WERI-Rb-1 (cell line): ENCODE results near the gene LRFN3.
A peak's percentile ranks its signal among the peaks of the same experiment; 100 is the strongest.
"Not testable (repeated sequence)": the region's sequence is repeated elsewhere in the genome, so short reads cannot be mapped to it uniquely, and the experiment has no call there.

Experiments used
- DNase-seq: peaks from one replicate; pipeline ENCODE4 v3.0.0-alpha.2; 2020
- H3K27ac ChIP-seq: fragments of 250-450 bp; sonication (Bioruptor Pico); 2 replicates; pipeline ENCODE4 v1.5.1; 2020; ENCODE audit warnings: mild to moderate bottlenecking, moderate library complexity
- H3K27me3 ChIP-seq: fragments of 250-450 bp; sonication (Bioruptor Pico); 2 replicates; pipeline ENCODE4 v1.5.1; 2021; ENCODE audit warnings: mild to moderate bottlenecking, low read depth, moderate library complexity; ENCODE audit not compliant: insufficient read depth, severe bottlenecking
- H3K36me3 ChIP-seq: fragments of 250-450 bp; sonication (Bioruptor Pico); 2 replicates; pipeline ENCODE4 v1.5.1; 2020; ENCODE audit warnings: mild to moderate bottlenecking, moderate library complexity
- H3K4me3 ChIP-seq: 2 replicates; pipeline ENCODE4 v1.5.1; 2011; ENCODE audit warnings: low read depth, mild to moderate bottlenecking, control low read depth, low read length
- H3K9me3 ChIP-seq: fragments of 250-450 bp; sonication (Bioruptor Pico); 2 replicates; pipeline ENCODE4 v1.5.1; 2021; ENCODE audit warnings: mild to moderate bottlenecking, moderate library complexity; ENCODE audit not compliant: severe bottlenecking
- TF ChIP-seq, protein P1 (sequence below): IDR thresholded peaks from 2 replicates; pipeline ENCODE4 v1.5.1; 2011; ENCODE audit warnings: low read depth, mild to moderate bottlenecking, control low read depth, inconsistent platforms, low read length

LRFN3 gene, protein sequence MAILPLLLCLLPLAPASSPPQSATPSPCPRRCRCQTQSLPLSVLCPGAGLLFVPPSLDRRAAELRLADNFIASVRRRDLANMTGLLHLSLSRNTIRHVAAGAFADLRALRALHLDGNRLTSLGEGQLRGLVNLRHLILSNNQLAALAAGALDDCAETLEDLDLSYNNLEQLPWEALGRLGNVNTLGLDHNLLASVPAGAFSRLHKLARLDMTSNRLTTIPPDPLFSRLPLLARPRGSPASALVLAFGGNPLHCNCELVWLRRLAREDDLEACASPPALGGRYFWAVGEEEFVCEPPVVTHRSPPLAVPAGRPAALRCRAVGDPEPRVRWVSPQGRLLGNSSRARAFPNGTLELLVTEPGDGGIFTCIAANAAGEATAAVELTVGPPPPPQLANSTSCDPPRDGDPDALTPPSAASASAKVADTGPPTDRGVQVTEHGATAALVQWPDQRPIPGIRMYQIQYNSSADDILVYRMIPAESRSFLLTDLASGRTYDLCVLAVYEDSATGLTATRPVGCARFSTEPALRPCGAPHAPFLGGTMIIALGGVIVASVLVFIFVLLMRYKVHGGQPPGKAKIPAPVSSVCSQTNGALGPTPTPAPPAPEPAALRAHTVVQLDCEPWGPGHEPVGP

DNA sequence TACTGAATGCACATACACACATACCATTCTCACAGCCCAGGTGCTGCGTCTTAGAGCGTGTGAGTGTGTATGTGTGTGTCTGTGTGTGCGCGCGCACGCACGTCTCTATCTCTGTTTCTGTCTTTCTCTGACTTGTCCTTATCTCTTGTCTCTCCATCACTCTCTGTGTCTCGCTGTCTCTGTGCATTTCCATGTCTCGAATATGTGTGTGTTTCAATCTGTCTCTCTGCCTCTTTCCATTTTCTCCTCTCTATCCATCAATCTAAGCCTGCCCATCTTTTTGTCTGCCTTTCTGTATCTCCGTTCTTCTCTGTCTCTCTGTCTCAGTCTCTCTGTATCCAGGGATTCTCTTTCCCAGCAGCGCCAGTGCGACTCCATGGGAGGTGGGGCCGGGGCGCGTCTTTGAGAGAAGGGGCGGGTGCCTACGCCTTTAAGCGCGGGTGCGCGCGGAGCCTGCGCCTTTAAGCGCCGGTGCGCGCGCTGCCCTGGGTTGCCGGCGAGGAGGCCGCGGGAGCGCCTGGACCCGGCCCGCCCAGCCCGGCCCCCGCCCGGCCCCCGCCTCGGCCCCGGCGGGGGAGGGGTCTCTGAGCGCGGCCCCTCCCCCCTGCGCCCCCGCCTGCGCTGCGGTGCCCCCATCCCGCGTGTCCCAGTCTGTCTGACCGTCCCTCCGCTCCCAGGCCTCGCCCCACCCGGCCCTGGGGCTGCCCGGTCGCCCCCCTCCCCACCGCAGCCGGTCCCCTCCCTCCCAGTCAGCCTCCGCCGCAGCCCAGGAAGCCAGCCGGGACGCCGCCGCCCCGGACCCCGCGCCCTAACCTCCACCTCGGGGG lies at the start of gene LRFN3:
TSS of gene LRFN3 (plus strand) at position 464 of the 827 bp plus-strand sequence. CDS start 3,052 bp downstream, outside the sequence.
- TF ChIP-seq, protein P1, sequence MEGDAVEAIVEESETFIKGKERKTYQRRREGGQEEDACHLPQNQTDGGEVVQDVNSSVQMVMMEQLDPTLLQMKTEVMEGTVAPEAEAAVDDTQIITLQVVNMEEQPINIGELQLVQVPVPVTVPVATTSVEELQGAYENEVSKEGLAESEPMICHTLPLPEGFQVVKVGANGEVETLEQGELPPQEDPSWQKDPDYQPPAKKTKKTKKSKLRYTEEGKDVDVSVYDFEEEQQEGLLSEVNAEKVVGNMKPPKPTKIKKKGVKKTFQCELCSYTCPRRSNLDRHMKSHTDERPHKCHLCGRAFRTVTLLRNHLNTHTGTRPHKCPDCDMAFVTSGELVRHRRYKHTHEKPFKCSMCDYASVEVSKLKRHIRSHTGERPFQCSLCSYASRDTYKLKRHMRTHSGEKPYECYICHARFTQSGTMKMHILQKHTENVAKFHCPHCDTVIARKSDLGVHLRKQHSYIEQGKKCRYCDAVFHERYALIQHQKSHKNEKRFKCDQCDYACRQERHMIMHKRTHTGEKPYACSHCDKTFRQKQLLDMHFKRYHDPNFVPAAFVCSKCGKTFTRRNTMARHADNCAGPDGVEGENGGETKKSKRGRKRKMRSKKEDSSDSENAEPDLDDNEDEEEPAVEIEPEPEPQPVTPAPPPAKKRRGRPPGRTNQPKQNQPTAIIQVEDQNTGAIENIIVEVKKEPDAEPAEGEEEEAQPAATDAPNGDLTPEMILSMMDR = no peak
- Histone ChIP-seq H3K9me3 (no peaks in the 10 kb centered on the region), H3K27me3 (no peaks in the 10 kb centered on the region), H3K27ac (peak within 1 kb of the TSS; percentile 72), H3K36me3 (peaks cover 25% of the 10 kb centered on the region), H3K4me3 (peak within 1 kb of the TSS; percentile 53)
- peak; percentile 89 for DNase-seq

DNA sequence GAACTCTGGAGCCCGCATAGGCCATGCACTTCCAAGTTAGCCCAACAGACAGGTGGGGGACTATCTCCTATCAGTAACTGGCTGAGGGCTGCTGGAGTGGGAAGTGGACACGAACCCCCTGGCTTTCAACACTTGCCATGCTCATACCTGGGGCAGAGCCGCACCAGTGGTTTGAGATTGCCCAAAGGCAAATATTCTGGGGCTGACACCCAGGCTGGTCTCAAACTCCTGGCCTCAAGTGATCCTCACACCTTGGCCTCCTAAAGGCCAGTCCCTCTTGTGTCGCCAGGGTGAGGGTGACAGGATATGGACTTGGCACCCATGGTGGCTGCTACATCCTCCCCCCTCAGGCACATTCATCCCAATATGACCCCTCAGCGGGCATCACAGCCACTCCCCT lies 49.0 kb upstream of the LRFN3 start:
- Histone ChIP-seq H3K36me3 (peaks cover 44% of the 10 kb centered on the region), H3K27ac (no peak overlapping the region), H3K9me3 (no peaks in the 10 kb centered on the region), H3K4me3 (no peak overlapping the region), H3K27me3 (no peaks in the 10 kb centered on the region)
- no peak for DNase-seq
- TF ChIP-seq, protein P1 = no peak

DNA sequence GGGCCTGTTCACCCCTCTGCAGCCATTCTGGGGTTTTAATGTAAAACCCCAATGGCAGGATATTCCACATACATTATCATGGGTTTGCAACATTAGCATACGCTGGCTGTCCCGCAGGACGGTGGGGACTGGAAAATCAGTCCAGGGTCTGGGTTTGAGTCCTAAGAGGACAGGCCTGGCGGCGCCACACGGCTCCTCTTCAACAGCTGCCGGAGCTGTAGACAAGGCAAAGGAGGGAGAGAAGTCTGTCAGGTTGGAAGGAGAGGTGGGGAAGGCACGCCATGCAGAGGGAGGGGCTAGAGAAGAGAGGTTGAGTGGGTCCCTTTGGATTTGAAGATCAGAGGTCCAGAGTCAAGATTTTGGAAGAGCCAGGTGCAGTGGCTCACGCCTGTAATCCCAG lies 47.8 kb upstream of the LRFN3 start:
- no peaks in the 10 kb centered on the region for H3K27me3 ChIP-seq
- H3K36me3 ChIP-seq = peaks cover 52% of the 10 kb centered on the region
- no peak for DNase-seq
- no peaks in the 10 kb centered on the region for H3K9me3 ChIP-seq
- H3K27ac ChIP-seq = no peak overlapping the region
- TF ChIP-seq, protein P1 = no peak
- H3K4me3 ChIP-seq = no peak overlapping the region

DNA sequence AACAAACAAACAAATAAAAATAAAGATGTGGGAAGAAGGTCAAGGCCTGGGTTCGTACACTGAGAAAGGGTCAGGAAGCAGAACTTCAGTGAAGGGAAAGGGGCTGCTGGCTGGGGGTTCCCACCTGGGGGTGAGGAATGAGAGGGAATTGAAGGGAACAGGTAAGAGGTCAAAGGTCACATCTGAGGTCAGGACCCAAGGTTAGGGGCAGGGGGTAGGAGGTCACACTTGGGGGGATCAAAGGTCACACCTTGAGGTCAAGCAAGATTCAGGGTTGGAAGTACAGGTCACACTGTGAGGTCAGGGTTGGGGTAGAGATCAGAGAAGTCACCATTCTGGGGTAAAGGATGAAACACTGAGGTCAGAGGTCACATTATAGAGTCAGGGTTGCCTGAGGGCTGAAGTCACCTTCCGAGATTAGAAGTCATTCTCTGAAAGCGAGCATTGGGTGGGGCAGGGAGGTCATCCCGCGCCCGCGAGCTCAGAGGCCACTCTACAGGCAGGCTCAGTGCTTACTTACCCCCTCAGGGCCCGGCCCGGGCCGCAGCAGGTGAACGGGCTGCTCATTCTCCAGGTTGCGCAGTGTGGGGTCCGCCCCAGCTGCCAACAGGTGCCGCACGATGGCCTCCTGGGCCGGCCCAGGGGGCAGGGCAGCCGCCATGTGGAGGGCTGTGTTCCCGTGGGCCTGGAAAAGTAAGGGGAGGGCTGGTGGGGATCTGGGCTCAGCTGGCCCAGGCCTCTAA lies 46.6 kb upstream of the LRFN3 start:
- Histone ChIP-seq H3K27me3 (no peaks in the 10 kb centered on the region), H3K9me3 (no peaks in the 10 kb centered on the region), H3K27ac (no peak overlapping the region), H3K4me3 (no peak overlapping the region), H3K36me3 (peaks cover 61% of the 10 kb centered on the region)
- DNase-seq = no peak
- TF ChIP-seq, protein P1 = no peak

DNA sequence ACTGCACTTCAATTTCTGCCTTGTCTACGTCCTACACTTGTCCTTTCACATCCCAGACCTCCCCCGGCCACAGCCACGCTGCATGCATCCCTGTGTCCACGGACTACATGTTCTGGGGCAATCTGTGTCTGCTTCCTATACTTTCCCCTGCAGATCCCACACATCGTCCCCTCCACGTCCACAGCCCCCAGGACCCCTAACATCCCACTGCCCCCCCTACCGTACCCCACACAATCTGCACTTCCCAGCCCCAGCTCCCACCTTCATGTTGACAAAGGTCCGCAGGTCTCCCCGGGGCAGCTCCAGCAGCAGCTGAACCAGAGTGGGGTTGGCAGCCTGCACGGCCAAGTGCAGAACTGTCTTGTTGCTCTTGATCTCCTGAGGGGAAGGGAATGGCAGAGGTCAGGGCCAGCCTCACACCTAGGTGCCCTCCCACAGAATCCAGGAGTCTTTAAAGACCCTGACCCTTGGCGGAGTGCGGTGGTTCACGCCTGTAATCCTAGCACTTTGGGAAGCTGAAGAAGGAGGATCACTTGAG lies 46.0 kb upstream of the LRFN3 start:
- no peak overlapping the region for H3K27ac ChIP-seq
- DNase-seq = no peak
- H3K9me3 ChIP-seq = no peaks in the 10 kb centered on the region
- H3K36me3 ChIP-seq = peaks cover 67% of the 10 kb centered on the region
- H3K27me3 ChIP-seq = no peaks in the 10 kb centered on the region
- H3K4me3 ChIP-seq = no peak overlapping the region
- TF ChIP-seq, protein P1 = no peak

DNA sequence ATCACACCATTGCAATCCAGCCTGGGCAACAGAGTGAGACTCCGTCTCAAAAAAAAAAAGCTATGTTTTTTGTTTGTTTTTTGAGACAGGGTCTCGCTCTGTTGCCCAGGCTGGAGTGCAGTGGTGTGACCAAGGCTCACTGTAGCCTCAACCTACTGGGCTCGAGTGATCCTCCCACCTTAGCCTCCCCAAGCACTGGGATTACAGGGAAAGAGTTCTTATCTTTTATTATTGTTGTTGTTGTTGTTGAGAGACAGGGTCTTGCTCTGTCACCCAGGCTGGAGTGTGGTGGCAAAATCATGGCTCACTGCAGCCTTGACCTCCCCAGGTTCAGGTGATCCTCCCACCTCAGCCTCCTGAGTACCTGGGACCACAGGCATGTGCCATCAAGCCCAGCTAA lies 44.4 kb upstream of the LRFN3 start:
- not testable (repeated sequence) for H3K27ac ChIP-seq, H3K4me3 ChIP-seq, H3K9me3 ChIP-seq, DNase-seq, H3K27me3 ChIP-seq
- peaks cover 75% of the 10 kb centered on the region for H3K36me3 ChIP-seq
